ENCODE measurements around the gene RPRD2. TPM values are rescaled to one million over a fixed set of nuclear protein-coding genes. Genes with fewer than 3 reads are reported as not detected.

The RPRD2 gene
- total and polyA plus RNA-seq, 2 experiments from 2014 or later, result 24.1 to 34.8 TPM

DNA sequence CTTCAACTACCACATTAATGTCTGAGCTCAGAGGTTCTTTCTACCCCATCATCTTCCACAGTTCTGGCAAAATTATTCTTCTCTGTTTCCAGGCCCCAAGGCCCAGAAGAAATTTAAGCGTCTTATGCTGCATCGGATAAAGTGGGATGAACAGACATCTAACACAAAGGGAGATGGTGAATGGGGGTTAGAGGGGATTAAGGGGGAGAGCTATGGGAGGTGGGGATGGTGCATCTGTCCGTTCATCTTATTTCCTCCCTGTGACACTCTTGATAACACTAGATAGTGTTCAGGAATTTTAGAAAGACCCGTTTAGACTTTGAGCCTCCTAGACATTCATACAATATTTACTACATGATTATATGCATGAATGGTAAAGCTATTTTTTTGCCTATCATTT, 17.6 kb upstream of the RPRD2 start:
- no peaks in the 10 kb centered on the region for H3K4me1 ChIP-seq (ENCODE audit: low read depth)
- no peaks in the 10 kb centered on the region for H3K9me3 ChIP-seq (ENCODE audit: low read depth)
- H3K27ac ChIP-seq, result no peak overlapping the region
- H3K36me3 ChIP-seq, result peaks cover 57% of the 10 kb centered on the region
- no peak for DNase-seq (ENCODE audit: low read depth in 1 of 2, low spot score in 1 of 2)
- TF ChIP-seq, protein P1, sequence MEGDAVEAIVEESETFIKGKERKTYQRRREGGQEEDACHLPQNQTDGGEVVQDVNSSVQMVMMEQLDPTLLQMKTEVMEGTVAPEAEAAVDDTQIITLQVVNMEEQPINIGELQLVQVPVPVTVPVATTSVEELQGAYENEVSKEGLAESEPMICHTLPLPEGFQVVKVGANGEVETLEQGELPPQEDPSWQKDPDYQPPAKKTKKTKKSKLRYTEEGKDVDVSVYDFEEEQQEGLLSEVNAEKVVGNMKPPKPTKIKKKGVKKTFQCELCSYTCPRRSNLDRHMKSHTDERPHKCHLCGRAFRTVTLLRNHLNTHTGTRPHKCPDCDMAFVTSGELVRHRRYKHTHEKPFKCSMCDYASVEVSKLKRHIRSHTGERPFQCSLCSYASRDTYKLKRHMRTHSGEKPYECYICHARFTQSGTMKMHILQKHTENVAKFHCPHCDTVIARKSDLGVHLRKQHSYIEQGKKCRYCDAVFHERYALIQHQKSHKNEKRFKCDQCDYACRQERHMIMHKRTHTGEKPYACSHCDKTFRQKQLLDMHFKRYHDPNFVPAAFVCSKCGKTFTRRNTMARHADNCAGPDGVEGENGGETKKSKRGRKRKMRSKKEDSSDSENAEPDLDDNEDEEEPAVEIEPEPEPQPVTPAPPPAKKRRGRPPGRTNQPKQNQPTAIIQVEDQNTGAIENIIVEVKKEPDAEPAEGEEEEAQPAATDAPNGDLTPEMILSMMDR (IDR thresholded peaks at IDR 0.05; ENCODE audit: low read depth, low read length), result no peak
- H3K27me3 ChIP-seq, result no peaks in the 10 kb centered on the region
- no peak overlapping the region for H3K4me3 ChIP-seq

DNA sequence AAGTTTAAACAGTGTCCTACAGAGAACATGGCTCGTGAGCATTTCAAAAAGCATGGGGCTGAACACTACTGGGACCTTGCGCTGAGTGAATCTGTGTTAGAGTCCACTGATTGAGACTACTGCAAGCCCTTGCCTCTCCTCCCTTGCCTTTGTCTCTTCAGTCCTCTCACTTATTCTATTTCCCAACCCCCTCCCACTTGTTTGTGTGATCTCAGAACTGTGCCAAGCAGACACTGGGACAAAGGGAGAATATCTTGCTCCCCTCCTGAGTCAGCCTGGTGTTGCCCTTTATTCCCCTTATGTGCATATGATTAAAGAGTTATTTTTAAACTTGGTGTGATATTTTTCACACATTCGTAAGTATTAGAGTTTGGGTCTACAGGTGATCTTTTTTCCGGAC, 11.1 kb upstream of the RPRD2 start:
- H3K36me3 ChIP-seq, result peaks cover 25% of the 10 kb centered on the region
- H3K4me1 ChIP-seq (ENCODE audit: low read depth), result no peaks in the 10 kb centered on the region
- no peaks in the 10 kb centered on the region for H3K27me3 ChIP-seq
- no peak overlapping the region for H3K27ac ChIP-seq
- H3K4me3 ChIP-seq, result no peak overlapping the region
- no peaks in the 10 kb centered on the region for H3K9me3 ChIP-seq (ENCODE audit: low read depth)
- peak in 1 of 2 donors; percentile 6 for DNase-seq (ENCODE audit: low read depth in 1 of 2, low spot score in 1 of 2)
- TF ChIP-seq, protein P1 (IDR thresholded peaks at IDR 0.05; ENCODE audit: low read depth, low read length), result no peak

DNA sequence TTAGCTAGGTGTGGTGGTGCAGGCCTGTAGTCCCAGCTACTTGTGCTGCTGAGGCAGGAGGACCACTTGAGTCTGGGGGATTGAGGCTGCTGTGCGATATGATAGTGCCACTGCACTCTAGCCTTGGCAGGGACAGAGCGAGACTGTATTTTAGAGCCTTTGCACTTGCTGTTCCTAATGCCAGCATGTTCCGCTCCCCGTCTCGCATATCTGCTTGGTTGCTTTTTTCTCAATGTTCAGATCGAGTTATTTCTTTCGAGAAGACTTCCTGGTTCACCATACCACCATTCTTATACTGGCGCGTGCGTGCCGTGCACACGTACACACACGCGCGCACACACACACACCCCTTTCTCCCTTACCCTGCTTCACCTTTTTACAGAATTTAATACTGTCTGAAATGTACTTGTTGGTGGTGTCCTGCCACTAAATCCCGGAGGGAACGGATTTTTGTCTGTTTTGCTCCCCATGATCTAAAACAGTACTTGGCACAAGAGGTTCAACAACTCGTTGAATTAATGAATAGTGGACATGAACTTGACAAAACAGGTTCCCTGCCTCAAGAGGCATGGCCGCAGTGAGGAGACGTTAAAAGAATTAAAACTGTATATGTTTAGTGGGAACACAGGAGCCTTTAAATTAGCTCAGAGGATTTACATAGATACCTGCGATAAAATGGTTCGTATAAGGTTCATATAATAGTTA, 1.1 kb upstream of the RPRD2 start:
- Histone ChIP-seq H3K27ac (peak overlapping the region; percentile 96), H3K36me3 (no peaks in the 10 kb centered on the region), H3K4me1 (ENCODE audit: low read depth) (peaks cover 2% of the 10 kb centered on the region), H3K9me3 (ENCODE audit: low read depth) (no peaks in the 10 kb centered on the region), H3K4me3 (peak overlapping the region; percentile 95), H3K27me3 (no peaks in the 10 kb centered on the region)
- DNase-seq (ENCODE audit: low read depth in 1 of 2, low spot score in 1 of 2), result no peak
- TF ChIP-seq, protein P1 (IDR thresholded peaks at IDR 0.05; ENCODE audit: low read depth, low read length), result no peak

DNA sequence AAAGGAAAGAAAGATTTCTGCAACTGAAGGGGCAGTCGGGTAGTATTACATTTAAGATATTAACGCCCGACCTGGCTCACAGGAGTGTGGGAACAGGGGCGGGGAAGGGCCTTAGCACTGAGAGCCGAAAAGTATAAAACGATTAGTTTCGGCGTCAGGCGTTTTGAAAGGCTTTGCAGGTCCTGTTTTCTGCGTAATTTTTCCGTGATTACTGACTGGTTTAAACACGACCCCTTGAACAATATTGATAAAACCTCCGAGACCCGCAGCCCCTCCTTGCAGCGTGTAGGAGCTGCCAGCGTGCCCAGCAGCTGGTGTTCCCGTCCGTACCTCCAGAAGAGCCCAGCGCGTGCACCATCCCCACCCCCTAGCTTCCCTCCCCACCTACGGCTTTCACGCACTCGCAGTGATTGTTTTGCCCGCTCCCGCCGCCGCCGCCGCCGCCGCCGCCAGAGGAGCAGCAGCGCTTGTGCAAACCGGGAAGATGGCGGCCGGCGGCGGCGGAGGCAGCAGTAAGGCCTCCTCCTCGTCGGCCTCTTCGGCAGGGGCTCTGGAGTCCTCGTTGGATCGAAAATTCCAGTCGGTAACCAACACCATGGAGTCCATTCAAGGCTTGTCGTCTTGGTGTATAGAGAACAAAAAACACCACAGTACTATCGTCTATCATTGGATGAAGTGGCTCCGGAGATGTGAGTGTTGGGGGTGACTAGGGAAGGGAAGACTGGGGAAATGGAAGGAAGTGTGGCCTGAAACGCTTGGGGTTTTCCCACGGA, 470 bp downstream of the RPRD2 start:
- Histone ChIP-seq H3K9me3 (ENCODE audit: low read depth) (no peaks in the 10 kb centered on the region), H3K27me3 (no peaks in the 10 kb centered on the region), H3K36me3 (no peaks in the 10 kb centered on the region), H3K4me1 (ENCODE audit: low read depth) (peaks cover 2% of the 10 kb centered on the region), H3K27ac (peak overlapping the region; percentile 96), H3K4me3 (peak overlapping the region; percentile 95)
- peak; percentile 85 to 88 for DNase-seq (ENCODE audit: low read depth in 1 of 2, low spot score in 1 of 2)
- TF ChIP-seq, protein P1 (IDR thresholded peaks at IDR 0.05; ENCODE audit: low read depth, low read length), result no peak

DNA sequence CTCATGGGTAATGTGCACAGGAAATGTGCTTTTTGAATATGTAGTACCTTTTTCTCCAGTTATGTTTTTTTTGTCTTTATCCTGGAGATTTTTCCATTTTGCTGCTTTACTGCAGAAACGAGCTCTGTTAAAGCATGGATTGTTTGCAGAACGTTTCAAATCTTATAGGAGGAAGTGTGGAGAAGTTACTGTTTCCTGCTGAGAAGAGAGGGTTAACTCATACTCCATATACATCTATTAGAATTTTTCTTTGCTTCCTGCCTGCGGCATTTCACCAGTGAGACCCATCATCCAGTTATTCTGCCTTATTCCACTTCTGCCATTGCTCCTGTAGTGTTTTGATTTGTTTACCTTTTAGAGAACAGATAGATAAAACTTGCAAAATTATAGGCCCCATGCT, 2.0 kb downstream of the RPRD2 start:
- H3K36me3 ChIP-seq, result no peaks in the 10 kb centered on the region
- H3K27me3 ChIP-seq, result no peaks in the 10 kb centered on the region
- DNase-seq (ENCODE audit: low read depth in 1 of 2, low spot score in 1 of 2), result peak in 1 of 2 donors; percentile 19
- no peaks in the 10 kb centered on the region for H3K9me3 ChIP-seq (ENCODE audit: low read depth)
- no peak overlapping the region for H3K27ac ChIP-seq
- TF ChIP-seq, protein P1 (IDR thresholded peaks at IDR 0.05; ENCODE audit: low read depth, low read length), result no peak
- peak overlapping the region; percentile 95 for H3K4me3 ChIP-seq
- H3K4me1 ChIP-seq (ENCODE audit: low read depth), result peaks cover 9% of the 10 kb centered on the region
